ENCODE results near the gene RPRML.

RPRML gene

DNA sequence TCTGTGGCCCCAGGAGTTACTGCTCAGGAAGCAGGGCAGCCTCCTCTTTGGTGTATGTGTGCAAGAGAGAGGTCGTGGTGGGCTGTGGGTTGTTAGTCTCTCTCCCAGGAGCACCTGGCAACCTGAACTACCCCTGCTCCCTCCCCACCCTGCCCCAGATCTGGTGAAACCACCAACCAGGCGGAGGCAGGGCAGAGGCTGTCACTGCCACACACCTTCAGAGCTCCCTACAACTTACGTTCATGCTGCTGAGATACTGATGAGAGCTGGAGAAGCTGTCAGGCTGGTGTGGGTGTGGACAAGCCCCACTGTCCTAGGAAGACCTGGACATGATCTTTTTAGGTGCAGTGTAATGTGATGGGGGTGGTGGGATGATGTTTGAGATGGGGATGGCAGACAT lies 31.8 kb downstream of the RPRML start:
- no peaks in the 10 kb centered on the region for H3K9me3 ChIP-seq (ENCODE audit: control extremely low read depth in 1 of 5, control insufficient read depth in 4 of 5, insufficient read depth in 2 of 5, low read depth in 1 of 5, low read length in 4 of 5)
- CTCF ChIA-PET, result no interaction called here
- no peaks in the 10 kb centered on the region for H3K27me3 ChIP-seq (replicated peaks in 2 of 5; ENCODE audit: control insufficient read depth in 4 of 5, insufficient read depth in 5 of 5, low read length in 4 of 5)
- peaks cover 0 to 4% (median under 1%) of the 10 kb centered on the region in 4 experiments for H3K36me3 ChIP-seq (ENCODE audit: control insufficient read depth in 4 of 4, insufficient read depth in 4 of 4, low read length in 3 of 4)
- H3K27ac ChIP-seq (ENCODE audit: insufficient read depth in 1 of 2, low read depth in 1 of 2, low read length in 2 of 2, poor library complexity in 1 of 2, severe bottlenecking in 2 of 2), result no peak overlapping the region
- H3K4me3 ChIP-seq (ENCODE audit: control insufficient read depth in 1 of 7, extremely low read depth in 1 of 7, insufficient read depth in 4 of 7, low read depth in 2 of 7, low read length in 6 of 7), result no peak overlapping the region
- peaks cover 0 to 51% (median 25%) of the 10 kb centered on the region in 4 experiments for H3K4me1 ChIP-seq (ENCODE audit: control extremely low read depth in 1 of 4, control insufficient read depth in 4 of 4, insufficient read depth in 4 of 4, low read length in 3 of 4)
- DNase-seq, result no peak
- POLR2A ChIA-PET, result no interaction called here
- 100% methylated on average over 2 of the region's 3 CpGs for WGBS (ENCODE audit: insufficient coverage)

- no peaks in the 10 kb centered on the region for H3K9me3 ChIP-seq (ENCODE audit: control extremely low read depth in 1 of 5, control insufficient read depth in 4 of 5, insufficient read depth in 2 of 5, low read depth in 1 of 5, low read length in 4 of 5)
- DNase-seq, result no peak
- peaks cover 0 to 11% (median 9%) of the 10 kb centered on the region in 4 experiments for H3K36me3 ChIP-seq (ENCODE audit: control insufficient read depth in 4 of 4, insufficient read depth in 4 of 4, low read length in 3 of 4)
- H3K4me3 ChIP-seq (ENCODE audit: control insufficient read depth in 1 of 7, extremely low read depth in 1 of 7, insufficient read depth in 4 of 7, low read depth in 2 of 7, low read length in 6 of 7), result no peak overlapping the region
- ChIA-PET POLR2A (no interaction called here), CTCF (interaction anchor here (1.0 to 5.2 kb wide), 6 partner anchors 12 to 109 kb away, joined by 3 to 41 read pairs (median 8); no protein-coding TSS in a partner anchor)
- H3K27ac ChIP-seq (ENCODE audit: insufficient read depth in 1 of 2, low read depth in 1 of 2, low read length in 2 of 2, poor library complexity in 1 of 2, severe bottlenecking in 2 of 2), result no peak overlapping the region
- H3K4me1 ChIP-seq (ENCODE audit: control extremely low read depth in 1 of 4, control insufficient read depth in 4 of 4, insufficient read depth in 4 of 4, low read length in 3 of 4), result peaks cover 0 to 44% (median 21%) of the 10 kb centered on the region in 4 experiments
- 98% methylated on average over 8 of the region's 10 CpGs for WGBS (ENCODE audit: insufficient coverage)
- no peaks in the 10 kb centered on the region for H3K27me3 ChIP-seq (replicated peaks in 2 of 5; ENCODE audit: control insufficient read depth in 4 of 5, insufficient read depth in 5 of 5, low read length in 4 of 5)
Measured at GRCh38 chr17:46944931-46945330, 34.1 kb downstream of the RPRML start.

DNA sequence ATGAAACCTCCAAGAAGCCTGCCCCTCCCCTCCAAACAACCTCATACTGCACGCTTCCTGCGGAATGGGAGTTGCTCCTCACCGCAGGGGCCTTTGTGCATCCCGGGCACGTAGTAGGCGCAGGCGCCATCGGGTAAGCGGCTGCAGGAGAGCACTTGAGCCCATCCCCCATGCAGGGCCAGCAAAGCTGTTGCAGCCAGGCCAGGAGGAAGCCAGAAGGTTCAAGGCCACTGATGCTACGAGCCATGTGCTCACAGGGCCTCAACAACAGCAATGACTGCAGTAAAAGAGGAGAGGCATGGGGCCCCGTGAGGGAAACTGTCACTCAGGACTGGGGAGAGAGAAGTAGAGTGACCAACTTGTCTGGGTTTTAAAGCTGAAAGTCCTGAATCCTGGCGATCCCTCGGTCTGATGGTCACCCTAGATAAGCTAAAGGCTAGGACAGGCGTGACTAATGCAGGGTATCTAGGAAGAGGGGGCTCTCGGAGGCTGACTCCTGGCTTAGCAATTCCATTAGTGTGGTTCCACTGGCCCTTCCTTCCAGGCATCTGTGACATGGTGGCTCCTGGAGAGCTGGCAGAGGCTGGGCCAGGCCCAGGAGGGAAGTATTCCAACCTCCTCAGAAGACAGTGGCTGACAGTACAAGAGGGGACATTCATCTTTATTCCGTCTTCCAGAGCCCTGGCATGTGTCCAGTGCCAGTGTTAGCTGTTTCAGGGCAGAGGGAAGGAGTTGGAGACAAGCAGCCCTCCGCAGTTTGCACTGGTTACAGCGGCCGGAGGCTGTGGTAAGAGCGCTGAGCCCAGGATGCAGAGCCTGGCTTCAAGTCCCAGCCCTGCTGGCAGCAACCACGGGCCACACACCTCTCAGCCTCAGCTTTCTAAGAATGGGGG lies 35.3 kb downstream of the RPRML start:
- ChIA-PET POLR2A (interaction anchor here (0.6 kb wide), 1 partner anchor 13 kb away, joined by 3 read pairs; no protein-coding TSS in a partner anchor), CTCF (interaction anchor here (1.0 to 5.2 kb wide), 8 partner anchors 9 to 108 kb away, joined by 3 to 41 read pairs (median 8); no protein-coding TSS in a partner anchor)
- H3K27me3 ChIP-seq (replicated peaks in 2 of 5; ENCODE audit: control insufficient read depth in 4 of 5, insufficient read depth in 5 of 5, low read length in 4 of 5), result no peaks in the 10 kb centered on the region
- peaks cover 0 to 44% (median 21%) of the 10 kb centered on the region in 4 experiments for H3K4me1 ChIP-seq (ENCODE audit: control extremely low read depth in 1 of 4, control insufficient read depth in 4 of 4, insufficient read depth in 4 of 4, low read length in 3 of 4)
- peak; percentile 22 to 73 (median 66) for DNase-seq
- peak overlapping the region in 3 of 7 experiments; percentile 24 to 58 (median 42) for H3K4me3 ChIP-seq (ENCODE audit: control insufficient read depth in 1 of 7, extremely low read depth in 1 of 7, insufficient read depth in 4 of 7, low read depth in 2 of 7, low read length in 6 of 7)
- peak overlapping the region in 1 of 2 experiments; percentile 6 for H3K27ac ChIP-seq (ENCODE audit: insufficient read depth in 1 of 2, low read depth in 1 of 2, low read length in 2 of 2, poor library complexity in 1 of 2, severe bottlenecking in 2 of 2)
- no peaks in the 10 kb centered on the region for H3K9me3 ChIP-seq (ENCODE audit: control extremely low read depth in 1 of 5, control insufficient read depth in 4 of 5, insufficient read depth in 2 of 5, low read depth in 1 of 5, low read length in 4 of 5)
- H3K36me3 ChIP-seq (ENCODE audit: control insufficient read depth in 4 of 4, insufficient read depth in 4 of 4, low read length in 3 of 4), result peaks cover 0 to 22% (median 20%) of the 10 kb centered on the region in 4 experiments
- WGBS (ENCODE audit: insufficient coverage), result 10% methylated on average over 21 of the region's 21 CpGs

GRCh38 chr17:46943218-46943500 lies 35.9 kb downstream of the RPRML start:
- ChIA-PET POLR2A (no interaction called here), CTCF (interaction anchor here (0.9 to 5.2 kb wide), 13 partner anchors 8 to 673 kb away, joined by 3 to 41 read pairs (median 5); no protein-coding TSS in a partner anchor)
- Histone ChIP-seq H3K27me3 (replicated peaks in 2 of 5; ENCODE audit: control insufficient read depth in 4 of 5, insufficient read depth in 5 of 5, low read length in 4 of 5) (no peaks in the 10 kb centered on the region), H3K36me3 (ENCODE audit: control insufficient read depth in 4 of 4, insufficient read depth in 4 of 4, low read length in 3 of 4) (peaks cover 0 to 28% (median 22%) of the 10 kb centered on the region in 4 experiments), H3K27ac (ENCODE audit: insufficient read depth in 1 of 2, low read depth in 1 of 2, low read length in 2 of 2, poor library complexity in 1 of 2, severe bottlenecking in 2 of 2) (no peak overlapping the region), H3K9me3 (ENCODE audit: control extremely low read depth in 1 of 5, control insufficient read depth in 4 of 5, insufficient read depth in 2 of 5, low read depth in 1 of 5, low read length in 4 of 5) (no peaks in the 10 kb centered on the region), H3K4me3 (ENCODE audit: control insufficient read depth in 1 of 7, extremely low read depth in 1 of 7, insufficient read depth in 4 of 7, low read depth in 2 of 7, low read length in 6 of 7) (peak overlapping the region in 2 of 7 experiments; percentile 42 to 58), H3K4me1 (ENCODE audit: control extremely low read depth in 1 of 4, control insufficient read depth in 4 of 4, insufficient read depth in 4 of 4, low read length in 3 of 4) (peaks cover 0 to 44% (median 21%) of the 10 kb centered on the region in 4 experiments)
- 0% methylated on average over 2 of the region's 2 CpGs for WGBS (ENCODE audit: insufficient coverage)
- DNase-seq, result peak; percentile 41 to 90 (median 86)

- Histone ChIP-seq H3K36me3 (ENCODE audit: control insufficient read depth in 4 of 4, insufficient read depth in 4 of 4, low read length in 3 of 4) (peaks cover 0 to 33% (median 24%) of the 10 kb centered on the region in 4 experiments), H3K9me3 (ENCODE audit: control extremely low read depth in 1 of 5, control insufficient read depth in 4 of 5, insufficient read depth in 2 of 5, low read depth in 1 of 5, low read length in 4 of 5) (no peaks in the 10 kb centered on the region), H3K27ac (ENCODE audit: insufficient read depth in 1 of 2, low read depth in 1 of 2, low read length in 2 of 2, poor library complexity in 1 of 2, severe bottlenecking in 2 of 2) (no peak overlapping the region), H3K4me1 (ENCODE audit: control extremely low read depth in 1 of 4, control insufficient read depth in 4 of 4, insufficient read depth in 4 of 4, low read length in 3 of 4) (peaks cover 0 to 44% (median 21%) of the 10 kb centered on the region in 4 experiments), H3K27me3 (replicated peaks in 2 of 5; ENCODE audit: control insufficient read depth in 4 of 5, insufficient read depth in 5 of 5, low read length in 4 of 5) (no peaks in the 10 kb centered on the region), H3K4me3 (ENCODE audit: control insufficient read depth in 1 of 7, extremely low read depth in 1 of 7, insufficient read depth in 4 of 7, low read depth in 2 of 7, low read length in 6 of 7) (peak overlapping the region in 1 of 7 experiments; percentile 58)
- ChIA-PET POLR2A (no interaction called here), CTCF (interaction anchor here (0.5 to 5.2 kb wide), 22 partner anchors 9 to 673 kb away, joined by 3 to 41 read pairs (median 4); no protein-coding TSS in a partner anchor)
- WGBS (ENCODE audit: insufficient coverage), result 59% methylated on average over 10 of the region's 10 CpGs
- DNase-seq, result peak; percentile 63 to 80 (median 75)
Measured at GRCh38 chr17:46942441-46943217, 36.4 kb downstream of the RPRML start.

DNA sequence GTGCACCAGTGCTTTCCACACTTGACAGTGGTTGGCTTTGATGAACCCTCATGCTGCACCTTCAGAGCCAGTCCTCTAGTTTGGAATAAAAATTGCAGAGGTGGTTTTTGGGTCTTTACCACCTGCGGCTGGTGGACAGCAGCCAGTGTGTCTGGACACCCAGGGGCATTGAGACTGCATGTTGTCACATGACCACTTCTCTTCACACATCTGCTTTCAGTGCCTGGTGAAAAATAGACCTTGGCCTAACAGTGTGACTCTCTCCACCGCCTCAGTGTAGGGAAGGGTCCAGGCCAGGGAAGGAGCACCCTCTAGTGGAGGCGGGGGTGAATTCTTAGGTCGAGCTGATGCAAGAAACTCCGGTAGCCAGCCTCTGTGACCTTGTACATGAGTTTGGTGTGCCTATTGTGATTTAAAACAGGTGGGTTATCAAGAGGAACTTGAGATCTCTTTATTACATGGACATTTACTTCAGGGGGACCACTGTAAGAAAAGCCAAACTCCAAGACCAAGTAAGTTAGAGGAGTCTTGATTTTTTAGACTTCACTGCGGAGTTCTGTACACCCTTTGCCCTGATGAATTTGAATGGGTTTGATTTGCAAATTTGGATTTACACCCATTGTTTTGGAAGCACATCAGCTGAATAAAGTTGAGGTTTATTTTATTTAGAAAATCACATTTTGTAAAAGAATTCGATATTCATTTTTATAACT lies 38.2 kb downstream of the RPRML start:
- Histone ChIP-seq H3K9me3 (ENCODE audit: control extremely low read depth in 1 of 5, control insufficient read depth in 4 of 5, insufficient read depth in 2 of 5, low read depth in 1 of 5, low read length in 4 of 5) (no peaks in the 10 kb centered on the region), H3K27me3 (replicated peaks in 2 of 5; ENCODE audit: control insufficient read depth in 4 of 5, insufficient read depth in 5 of 5, low read length in 4 of 5) (no peaks in the 10 kb centered on the region), H3K36me3 (ENCODE audit: control insufficient read depth in 4 of 4, insufficient read depth in 4 of 4, low read length in 3 of 4) (peaks cover 4 to 50% (median 38%) of the 10 kb centered on the region in 4 experiments), H3K27ac (ENCODE audit: insufficient read depth in 1 of 2, low read depth in 1 of 2, low read length in 2 of 2, poor library complexity in 1 of 2, severe bottlenecking in 2 of 2) (no peak overlapping the region), H3K4me3 (ENCODE audit: control insufficient read depth in 1 of 7, extremely low read depth in 1 of 7, insufficient read depth in 4 of 7, low read depth in 2 of 7, low read length in 6 of 7) (no peak overlapping the region), H3K4me1 (ENCODE audit: control extremely low read depth in 1 of 4, control insufficient read depth in 4 of 4, insufficient read depth in 4 of 4, low read length in 3 of 4) (peaks cover 0 to 35% (median 21%) of the 10 kb centered on the region in 4 experiments)
- WGBS (ENCODE audit: insufficient coverage), result 63% methylated on average over 3 of the region's 7 CpGs
- CTCF ChIA-PET, result interaction anchor here (0.7 to 5.2 kb wide), 8 partner anchors 11 to 202 kb away, joined by 3 to 41 read pairs (median 3); no protein-coding TSS in a partner anchor
- DNase-seq, result peak; percentile 69 to 86 (median 82)
- POLR2A ChIA-PET, result no interaction called here

Data from common myeloid progenitor, CD34-positive (primary cell).